Measurements from ENCODE around the gene FAM13A. TPM values are rescaled to one million over a fixed set of nuclear protein-coding genes. Genes with fewer than 3 reads are reported as not detected.
"Not testable (repeated sequence)": the region's sequence is repeated elsewhere in the genome, so short reads cannot be mapped to it uniquely, and the experiment has no call there.

Gene FAM13A
- total RNA-seq, 1 donor from 2014 or later = 29.5 TPM

DNA sequence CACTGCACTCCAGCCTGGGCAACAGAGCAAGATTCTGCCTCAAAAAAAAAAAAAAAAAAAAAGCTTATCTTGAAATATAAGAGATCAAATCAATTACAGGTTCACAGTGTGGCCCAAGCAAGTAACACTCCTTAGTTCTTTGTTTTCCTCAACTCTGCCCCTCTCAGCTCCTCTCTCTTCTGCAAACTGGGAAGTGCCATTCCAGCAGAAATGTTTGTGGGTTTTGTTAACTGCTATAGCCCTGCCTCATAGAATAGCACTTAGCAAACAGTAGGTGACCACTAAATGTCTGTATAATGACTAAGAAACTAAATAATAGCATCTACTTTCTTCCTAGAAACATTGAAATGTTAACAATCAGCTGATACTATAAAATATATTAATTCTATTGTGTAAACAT lies 199.4 kb downstream of the FAM13A start:
- Mint-ChIP-seq H3K27ac (no peak overlapping the region), H3K27me3 (no peaks in the 10 kb centered on the region)

GRCh38 chr4:88854481-88854880 lies 202.5 kb downstream of the FAM13A start:
- DNase-seq (ENCODE audit: low spot score, unreplicated experiment) = no peak
- no peak for TF ChIP-seq CTCF (IDR thresholded peaks at IDR 0.05; ENCODE audit: unreplicated experiment)
- no peaks in the 10 kb centered on the region for H3K9me3 Mint-ChIP-seq (ENCODE audit: low read depth)
- no peaks in the 10 kb centered on the region for H3K4me1 Mint-ChIP-seq (ENCODE audit: low read depth)
- H3K27me3 Mint-ChIP-seq = no peaks in the 10 kb centered on the region
- H3K36me3 Mint-ChIP-seq (ENCODE audit: insufficient read depth) = no peaks in the 10 kb centered on the region
- H3K27ac Mint-ChIP-seq = no peak overlapping the region
- no peak overlapping the region for H3K4me3 Mint-ChIP-seq (ENCODE audit: low read depth)

More for the DNA sequence above, 199.4 kb downstream of the FAM13A start:
- no peak for DNase-seq (ENCODE audit: low spot score, unreplicated experiment)
- Mint-ChIP-seq H3K4me3 (ENCODE audit: low read depth) (no peak overlapping the region), H3K9me3 (ENCODE audit: low read depth) (no peaks in the 10 kb centered on the region), H3K36me3 (ENCODE audit: insufficient read depth) (no peaks in the 10 kb centered on the region), H3K4me1 (ENCODE audit: low read depth) (no peaks in the 10 kb centered on the region)
- no peak for TF ChIP-seq CTCF (IDR thresholded peaks at IDR 0.05; ENCODE audit: unreplicated experiment)

GRCh38 chr4:88853583-88853982 lies 203.4 kb downstream of the FAM13A start:
- H3K4me3 Mint-ChIP-seq (ENCODE audit: low read depth); H3K36me3 Mint-ChIP-seq (ENCODE audit: insufficient read depth); H3K27me3 Mint-ChIP-seq; DNase-seq (ENCODE audit: low spot score, unreplicated experiment); H3K9me3 Mint-ChIP-seq (ENCODE audit: low read depth); H3K27ac Mint-ChIP-seq; H3K4me1 Mint-ChIP-seq (ENCODE audit: low read depth): not testable (repeated sequence)

DNA sequence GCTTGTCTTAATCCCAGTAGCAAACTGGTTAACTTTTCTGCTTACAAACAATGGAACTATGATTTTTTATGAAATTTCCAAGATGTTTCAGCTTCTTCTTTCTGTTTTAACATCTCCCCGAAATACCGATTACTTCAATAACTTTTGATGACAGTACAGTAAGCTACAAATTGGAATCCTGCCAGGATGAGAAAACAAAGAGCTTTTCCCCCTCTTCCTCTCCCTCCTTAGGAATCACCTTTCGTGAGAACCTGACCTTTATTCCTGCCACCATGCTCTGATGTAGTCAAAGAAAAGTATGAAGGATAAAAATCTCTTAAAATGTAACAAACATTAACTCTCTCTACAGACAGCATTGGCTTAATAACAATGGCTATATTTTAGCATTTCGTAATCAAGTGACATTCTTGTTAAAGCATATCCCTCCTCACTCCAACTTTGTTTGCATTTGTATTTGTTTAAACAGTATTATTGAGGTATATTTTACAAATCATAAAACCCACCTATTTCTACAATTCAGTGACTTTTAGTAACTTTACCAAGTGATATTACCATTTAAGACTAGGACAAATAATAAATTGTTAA lies 210.7 kb downstream of the FAM13A start:
- H3K9me3 Mint-ChIP-seq (ENCODE audit: low read depth) = no peaks in the 10 kb centered on the region
- no peak for DNase-seq (ENCODE audit: low spot score, unreplicated experiment)
- H3K27ac Mint-ChIP-seq = peak overlapping the region; percentile 35
- H3K27me3 Mint-ChIP-seq = no peaks in the 10 kb centered on the region
- no peak for TF ChIP-seq CTCF (IDR thresholded peaks at IDR 0.05; ENCODE audit: unreplicated experiment)
- peaks cover 6% of the 10 kb centered on the region for H3K36me3 Mint-ChIP-seq (ENCODE audit: insufficient read depth)
- no peak overlapping the region for H3K4me3 Mint-ChIP-seq (ENCODE audit: low read depth)
- peaks cover 6% of the 10 kb centered on the region for H3K4me1 Mint-ChIP-seq (ENCODE audit: low read depth)

GRCh38 chr4:88843067-88843685 lies 213.8 kb downstream of the FAM13A start:
- Mint-ChIP-seq H3K9me3 (ENCODE audit: low read depth) (no peaks in the 10 kb centered on the region), H3K4me1 (ENCODE audit: low read depth) (peaks cover 6% of the 10 kb centered on the region), H3K4me3 (ENCODE audit: low read depth) (no peak overlapping the region), H3K27me3 (no peaks in the 10 kb centered on the region), H3K36me3 (ENCODE audit: insufficient read depth) (peaks cover 5% of the 10 kb centered on the region), H3K27ac (no peak overlapping the region)
- no peak for TF ChIP-seq CTCF (IDR thresholded peaks at IDR 0.05; ENCODE audit: unreplicated experiment)
- DNase-seq (ENCODE audit: low spot score, unreplicated experiment) = no peak

- TF ChIP-seq CTCF (IDR thresholded peaks at IDR 0.05; ENCODE audit: unreplicated experiment) = no peak
- no peaks in the 10 kb centered on the region for H3K27me3 Mint-ChIP-seq
- H3K4me1 Mint-ChIP-seq (ENCODE audit: low read depth) = peaks cover 6% of the 10 kb centered on the region
Observed at GRCh38 chr4:88841635-88842034, 215.3 kb downstream of the FAM13A start.

More at GRCh38 chr4:88841635-88842034, 215.3 kb downstream of the FAM13A start:
- H3K4me3 Mint-ChIP-seq (ENCODE audit: low read depth) = no peak overlapping the region
- no peak overlapping the region for H3K27ac Mint-ChIP-seq
- H3K9me3 Mint-ChIP-seq (ENCODE audit: low read depth) = no peaks in the 10 kb centered on the region
- DNase-seq (ENCODE audit: low spot score, unreplicated experiment) = no peak
- peaks cover 2% of the 10 kb centered on the region for H3K36me3 Mint-ChIP-seq (ENCODE audit: insufficient read depth)
